KOPT-K1 (cell line): Measurements from ENCODE around the gene RSF1.

ENCODE experiments used
- H3K27ac ChIP-seq: fragments of 200-600 bp; sonication (generic); 2 replicates; pipeline ENCODE4 v1.5.1; 2016; ENCODE audit warnings: antibody characterized with exemption, mild to moderate bottlenecking, low read depth, low read length; ENCODE audit not compliant: poor library complexity, severe bottlenecking
- H3K36me3 ChIP-seq: fragments of 200-600 bp; sonication (generic); 2 replicates; pipeline ENCODE4 v1.5.1; 2017; ENCODE audit warnings: antibody characterized with exemption, mild to moderate bottlenecking, low read length, moderate library complexity; ENCODE audit not compliant: insufficient read depth
- H3K9me3 ChIP-seq: fragments of 200-600 bp; sonication (generic); 2 replicates; pipeline ENCODE4 v1.5.1; 2017; ENCODE audit warnings: antibody characterized with exemption, low read length, mild to moderate bottlenecking; ENCODE audit not compliant: insufficient read depth, poor library complexity, severe bottlenecking

The RSF1 gene

DNA sequence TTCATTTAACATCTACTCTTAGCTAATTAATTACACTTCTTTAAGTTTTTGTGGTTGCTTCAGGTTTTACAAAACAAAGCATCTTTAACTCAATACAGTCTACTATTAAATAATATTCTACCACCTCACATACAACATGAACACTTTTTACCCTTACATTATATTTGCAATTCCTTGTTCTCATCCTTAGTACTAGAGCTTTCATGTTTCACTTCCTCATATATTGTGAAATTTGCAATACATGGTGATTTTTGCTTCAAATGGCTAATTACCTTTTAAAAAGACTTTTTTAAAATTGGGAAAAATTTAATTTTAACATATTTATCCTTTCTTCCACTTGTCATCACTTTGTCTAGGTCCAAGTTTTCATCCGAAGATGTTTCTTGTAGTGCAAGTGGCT, 37.5 kb downstream of the RSF1 start:
- H3K27ac ChIP-seq = no peak overlapping the region
- H3K9me3 ChIP-seq = no peaks in the 10 kb centered on the region
- H3K36me3 ChIP-seq = peaks cover 5% of the 10 kb centered on the region; the same call in 1 of the 2 replicates

DNA sequence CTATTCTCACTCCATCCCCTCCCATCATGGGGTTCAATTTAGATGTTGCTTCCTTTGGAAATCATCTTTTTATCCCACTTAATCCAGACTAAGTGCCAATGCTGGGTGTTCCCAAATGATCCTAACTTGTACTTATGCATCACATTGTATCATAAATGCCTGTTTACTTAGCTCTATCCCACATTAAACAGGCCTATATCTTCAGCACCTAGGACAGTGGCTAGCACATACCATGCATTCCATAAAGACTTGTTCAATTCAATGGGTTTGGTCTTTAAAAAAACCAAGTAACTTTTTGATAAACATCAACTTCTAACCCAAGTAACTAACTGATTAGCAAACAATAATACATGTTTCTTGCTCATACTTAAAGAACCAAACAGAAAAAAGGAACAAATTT, 40.6 kb downstream of the RSF1 start:
- peaks cover 16% of the 10 kb centered on the region; the same call in 1 of the 2 replicates for H3K36me3 ChIP-seq
- no peak overlapping the region for H3K27ac ChIP-seq
- no peaks in the 10 kb centered on the region for H3K9me3 ChIP-seq

DNA sequence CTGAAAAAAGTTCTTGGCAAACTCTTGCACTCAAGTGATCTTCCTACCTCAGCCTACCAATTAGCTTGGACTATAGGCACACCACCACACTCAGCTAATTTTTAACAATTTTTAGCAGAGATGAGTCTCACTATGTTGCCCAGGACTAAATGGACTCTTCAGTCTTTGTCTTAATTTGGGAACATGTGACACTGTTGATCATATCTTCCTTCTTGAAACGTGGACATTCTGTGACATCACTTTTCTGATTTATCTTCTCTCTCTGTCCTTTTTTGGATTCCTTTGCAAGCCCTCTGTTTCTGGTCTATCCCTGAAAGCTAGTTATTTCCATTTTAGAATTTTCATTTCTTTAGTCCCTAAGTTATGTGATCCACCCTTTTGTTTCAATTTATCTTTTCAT, 42.0 kb downstream of the RSF1 start:
- Histone ChIP-seq H3K36me3 (peaks cover 16% of the 10 kb centered on the region; the same call in 1 of the 2 replicates), H3K9me3 (no peaks in the 10 kb centered on the region), H3K27ac (no peak overlapping the region)

DNA sequence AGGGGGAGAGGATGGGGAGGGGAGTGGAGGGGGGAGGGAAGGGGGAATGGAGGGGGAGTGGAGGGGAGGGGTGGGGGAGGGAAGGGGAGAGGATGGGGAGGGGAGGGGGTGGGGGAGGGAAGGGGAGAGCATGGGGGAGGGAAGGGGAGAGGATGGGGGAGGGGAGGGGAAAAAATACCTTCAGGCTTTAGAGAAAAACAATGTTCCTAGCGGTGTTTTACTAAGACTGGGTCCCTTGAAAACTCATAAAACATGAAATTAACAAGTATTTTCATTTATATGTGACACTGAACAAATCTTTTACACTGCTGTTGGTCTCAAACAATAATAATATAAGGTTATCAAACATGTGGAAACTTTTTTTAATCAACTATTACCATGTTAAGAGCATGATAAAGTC, 42.4 kb downstream of the RSF1 start:
- Histone ChIP-seq H3K27ac (no peak overlapping the region), H3K36me3 (peaks cover 16% of the 10 kb centered on the region; the same call in 1 of the 2 replicates)

GRCh38 chr11:77776455-77776854, 44.1 kb downstream of the RSF1 start:
- peaks cover 11% of the 10 kb centered on the region; the same call in 1 of the 2 replicates for H3K36me3 ChIP-seq
- no peak overlapping the region for H3K27ac ChIP-seq
- H3K9me3 ChIP-seq = no peaks in the 10 kb centered on the region

More for the DNA sequence above, 42.4 kb downstream of the RSF1 start:
- H3K9me3 ChIP-seq = no peaks in the 10 kb centered on the region

- Histone ChIP-seq H3K9me3 (no peaks in the 10 kb centered on the region), H3K27ac (no peak overlapping the region), H3K36me3 (peaks cover 11% of the 10 kb centered on the region; the same call in 1 of the 2 replicates)
Measured at GRCh38 chr11:77775936-77776335, 44.6 kb downstream of the RSF1 start.

DNA sequence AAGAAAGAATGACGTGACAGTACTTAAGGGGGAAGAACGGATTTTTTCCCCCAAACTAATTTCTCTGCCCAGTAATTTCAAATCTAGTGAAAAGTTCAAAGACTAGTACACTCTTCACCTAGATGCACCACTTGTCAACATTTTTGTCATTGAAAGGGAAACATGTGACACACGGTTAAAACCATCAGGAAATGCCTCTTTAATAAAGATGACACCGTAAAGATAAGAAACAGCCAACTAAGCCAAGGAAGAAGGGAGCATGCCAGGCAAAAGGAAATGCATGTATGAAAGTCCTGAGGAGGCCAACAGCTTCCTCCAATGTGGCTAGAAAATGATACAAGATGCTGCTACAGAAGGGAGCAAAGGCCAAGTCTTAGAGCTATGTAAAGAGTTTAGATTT, 49.4 kb downstream of the RSF1 start:
- peaks cover 11% of the 10 kb centered on the region; the same call in 1 of the 2 replicates for H3K36me3 ChIP-seq
- no peaks in the 10 kb centered on the region for H3K9me3 ChIP-seq
- H3K27ac ChIP-seq = peak overlapping the region; percentile 38

GRCh38 chr11:77770629-77771028, 49.9 kb downstream of the RSF1 start:
- peaks cover 6% of the 10 kb centered on the region; the same call in 1 of the 2 replicates for H3K36me3 ChIP-seq
- peak overlapping the region; percentile 38 for H3K27ac ChIP-seq
- H3K9me3 ChIP-seq = no peaks in the 10 kb centered on the region

- H3K36me3 ChIP-seq = peaks cover 41% of the 10 kb centered on the region
- H3K27ac ChIP-seq = no peak overlapping the region
- no peaks in the 10 kb centered on the region for H3K9me3 ChIP-seq
Measured at GRCh38 chr11:77762426-77762825, 58.1 kb downstream of the RSF1 start.

DNA sequence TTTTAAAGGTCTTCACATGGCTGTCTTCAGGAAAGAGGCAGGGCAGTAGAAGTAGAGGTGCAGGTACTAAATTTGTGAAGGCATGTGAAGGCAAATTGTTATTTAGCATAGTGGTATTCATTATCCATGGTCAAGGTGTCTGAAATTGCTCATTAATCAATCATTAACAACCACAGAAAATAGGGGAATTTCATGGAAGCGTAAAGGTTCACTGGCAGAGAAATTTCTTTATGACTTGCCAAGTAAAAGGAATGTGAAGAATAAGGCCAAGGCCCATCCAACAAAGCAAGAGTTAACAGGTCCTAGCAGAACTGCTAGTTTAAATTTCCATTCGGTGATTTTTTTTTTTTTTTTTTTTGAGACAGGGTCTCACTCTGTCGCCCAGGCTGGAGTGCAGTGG, 59.0 kb downstream of the RSF1 start:
- Histone ChIP-seq H3K9me3 (no peaks in the 10 kb centered on the region), H3K36me3 (peaks cover 48% of the 10 kb centered on the region), H3K27ac (no peak overlapping the region)

- H3K9me3 ChIP-seq = no peaks in the 10 kb centered on the region
- no peak overlapping the region for H3K27ac ChIP-seq
- peaks cover 62% of the 10 kb centered on the region for H3K36me3 ChIP-seq
Measured at GRCh38 chr11:77758331-77758730, 62.2 kb downstream of the RSF1 start.

DNA sequence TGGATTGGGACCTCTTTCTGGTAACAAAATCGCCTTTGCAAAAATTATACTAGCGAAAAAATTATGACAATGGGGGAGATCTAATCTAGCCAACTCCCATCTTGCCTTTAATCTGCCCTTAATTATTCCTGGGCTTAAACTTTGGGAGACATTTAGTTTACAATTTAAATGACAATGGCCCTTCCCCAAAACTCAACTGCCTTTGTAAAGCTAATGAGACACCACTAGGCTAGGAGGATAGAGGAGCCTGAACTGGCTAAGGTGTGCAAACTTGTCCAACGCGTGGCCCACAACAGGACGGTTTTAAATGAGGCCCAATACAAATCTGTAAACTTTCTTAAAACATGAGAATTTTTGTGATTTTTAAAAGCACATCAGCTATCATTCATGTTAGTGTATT, 67.3 kb downstream of the RSF1 start:
- H3K36me3 ChIP-seq = peaks cover 37% of the 10 kb centered on the region
- H3K27ac ChIP-seq = no peak overlapping the region
- H3K9me3 ChIP-seq = no peaks in the 10 kb centered on the region

- Histone ChIP-seq H3K9me3 (no peaks in the 10 kb centered on the region), H3K36me3 (peaks cover 32% of the 10 kb centered on the region), H3K27ac (no peak overlapping the region)
Measured at GRCh38 chr11:77752516-77752915, 68.0 kb downstream of the RSF1 start.

DNA sequence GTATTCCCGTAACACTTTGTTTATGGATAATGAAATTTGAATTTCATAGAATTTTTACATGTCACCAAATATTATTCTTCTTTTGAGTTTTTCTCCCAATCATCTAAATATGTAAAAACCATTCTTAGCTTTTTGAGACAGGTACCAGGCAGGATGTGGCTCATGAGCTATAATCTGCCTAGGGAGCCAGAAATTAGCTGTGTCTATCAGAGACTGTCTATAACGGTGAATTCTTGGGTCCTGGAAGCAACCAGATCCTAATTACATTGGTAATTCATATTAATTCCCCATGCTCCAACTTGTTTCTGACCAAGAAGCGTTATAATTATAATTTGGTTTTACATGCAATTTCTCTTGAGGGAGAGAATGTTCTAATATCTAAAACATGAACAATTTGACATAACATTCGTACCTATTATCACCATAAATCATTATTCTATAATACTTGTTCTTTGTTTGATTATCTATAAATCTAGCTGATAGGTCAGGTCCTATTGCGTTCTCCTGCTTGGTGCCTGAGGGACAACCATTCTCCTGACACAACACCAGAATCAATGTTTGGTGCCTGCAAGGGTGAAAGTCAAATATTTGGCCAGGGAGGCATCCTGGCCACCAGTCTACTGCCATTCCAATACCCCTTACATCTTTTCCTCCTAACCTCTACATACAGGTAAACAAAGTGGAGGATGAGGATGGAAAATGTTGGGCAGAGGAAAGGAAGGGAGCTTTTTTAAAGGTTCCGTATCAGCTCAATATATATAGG, 69.9 kb downstream of the RSF1 start:
- no peak overlapping the region for H3K27ac ChIP-seq
- H3K36me3 ChIP-seq = peaks cover 25% of the 10 kb centered on the region
- no peaks in the 10 kb centered on the region for H3K9me3 ChIP-seq

- Histone ChIP-seq H3K9me3 (no peaks in the 10 kb centered on the region), H3K36me3 (peaks cover 12% of the 10 kb centered on the region), H3K27ac (no peak overlapping the region)
Measured at GRCh38 chr11:77749232-77749631, 71.3 kb downstream of the RSF1 start.

- Histone ChIP-seq H3K9me3 (no peaks in the 10 kb centered on the region), H3K36me3 (peaks cover 5% of the 10 kb centered on the region; the same call in 1 of the 2 replicates)
Measured at GRCh38 chr11:77748266-77748665, 72.3 kb downstream of the RSF1 start.

More at GRCh38 chr11:77748266-77748665, 72.3 kb downstream of the RSF1 start:
- no peak overlapping the region for H3K27ac ChIP-seq
